Smooth muscle cell of trachea (primary cell): ENCODE data around the gene KLRD1. TPM values are rescaled to one million over a fixed set of nuclear protein-coding genes. Genes with fewer than 3 reads are reported as not detected.

Source experiments
- total RNA-seq: library from RNA; depleted of rRNA; stranded (reverse); fragments of >200 nt; gene quantifications from 2 replicates; pipeline ENCODE4 v1.2.1, GENCODE V29; 2014

Gene KLRD1, protein sequence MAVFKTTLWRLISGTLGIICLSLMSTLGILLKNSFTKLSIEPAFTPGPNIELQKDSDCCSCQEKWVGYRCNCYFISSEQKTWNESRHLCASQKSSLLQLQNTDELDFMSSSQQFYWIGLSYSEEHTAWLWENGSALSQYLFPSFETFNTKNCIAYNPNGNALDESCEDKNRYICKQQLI
- total RNA-seq = 0.15 and 0.66 TPM in 2 replicates

DNA sequence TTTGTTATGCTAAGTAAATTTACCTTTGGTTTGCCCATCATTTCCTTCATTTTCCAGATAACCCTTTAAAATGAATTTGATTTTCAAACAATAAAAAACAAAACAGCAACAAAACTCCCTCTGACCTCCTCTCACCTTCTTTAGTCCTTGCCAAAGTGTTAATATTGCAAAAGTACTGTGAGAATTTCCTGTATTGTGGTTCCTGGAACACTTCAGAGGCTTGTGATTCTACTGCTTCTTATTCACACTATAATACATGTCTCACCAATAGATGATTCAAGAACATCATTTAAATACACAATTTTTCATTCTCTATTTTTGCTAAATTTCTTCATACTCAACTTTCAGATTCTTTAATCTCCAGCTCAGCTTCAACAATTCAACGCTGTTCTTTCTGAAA, at the start of gene KLRD1:
TSS of gene KLRD1 (plus strand) at position 241 of the 400 bp plus-strand sequence. CDS start 208 bp downstream, outside the sequence.

Other genes starting within 250 kb of the KLRD1 start
- gene CLEC1A, start 208.9 kb upstream of the KLRD1 start, total RNA-seq = not detected in 2 replicates
- gene CLEC7A, start 177.7 kb upstream of the KLRD1 start, total RNA-seq = not detected in 2 replicates
- under 0.01 TPM in 1 of 2 replicates, not detected in the other for gene OLR1, start 135.7 kb upstream of the KLRD1 start, total RNA-seq
- under 0.01 TPM in 1 of 2 replicates, not detected in the other for gene TMEM52B, start 128.8 kb upstream of the KLRD1 start, total RNA-seq
- 51.6 and 116 TPM in 2 replicates for gene GABARAPL1, start 95.0 kb upstream of the KLRD1 start, total RNA-seq
- gene KLRK1, start 82.2 kb downstream of the KLRD1 start, total RNA-seq = 0.29 TPM in 1 of 2 replicates, not detected in the other
- not detected in 2 replicates for gene KLRC4, start 101.9 kb downstream of the KLRD1 start, total RNA-seq
- not detected in 2 replicates for gene KLRC3, start 112.7 kb downstream of the KLRD1 start, total RNA-seq
- not detected in 2 replicates for gene KLRC2, start 128.1 kb downstream of the KLRD1 start, total RNA-seq
- 0.15 TPM in 1 of 2 replicates, not detected in the other for gene KLRC1, start 145.5 kb downstream of the KLRD1 start, total RNA-seq
- 0.83 and 0.87 TPM in 2 replicates for gene EIF2S3B, start 198.0 kb downstream of the KLRD1 start, total RNA-seq